Neural cell (in vitro differentiated cells): Measurements from ENCODE around the gene RFNG.

ENCODE experiments used
- CTCF ChIP-seq: fragments of 450-650 bp; IDR thresholded peaks from 2 replicates; pipeline ENCODE4 v1.5.1; 2014; ENCODE audit warnings: antibody characterized with exemption, mild to moderate bottlenecking, moderate library complexity; ENCODE audit not compliant: poor library complexity, severe bottlenecking
- EP300 ChIP-seq: fragments of 450-650 bp; conservative IDR thresholded peaks from 2 replicates; pipeline ENCODE4 v1.6.1; 2014; ENCODE audit warnings: antibody characterized with exemption, mild to moderate bottlenecking, moderate library complexity; ENCODE audit not compliant: poor library complexity, severe bottlenecking
- POLR2AphosphoS5 ChIP-seq: IDR thresholded peaks from 2 replicates; pipeline ENCODE4 v1.6.1; 2012
- TAF1 ChIP-seq: IDR thresholded peaks from 2 replicates; pipeline ENCODE4 v1.6.1; 2012; ENCODE audit warnings: low read depth
- TF ChIP-seq, protein P1 (sequence below): IDR thresholded peaks from 2 replicates; pipeline ENCODE4 v1.6.1; 2012; ENCODE audit warnings: borderline replicate concordance

- TF ChIP-seq CTCF (no peak), POLR2AphosphoS5 (no peak), TAF1 (no peak), EP300 (no peak)
- TF ChIP-seq, protein P1, sequence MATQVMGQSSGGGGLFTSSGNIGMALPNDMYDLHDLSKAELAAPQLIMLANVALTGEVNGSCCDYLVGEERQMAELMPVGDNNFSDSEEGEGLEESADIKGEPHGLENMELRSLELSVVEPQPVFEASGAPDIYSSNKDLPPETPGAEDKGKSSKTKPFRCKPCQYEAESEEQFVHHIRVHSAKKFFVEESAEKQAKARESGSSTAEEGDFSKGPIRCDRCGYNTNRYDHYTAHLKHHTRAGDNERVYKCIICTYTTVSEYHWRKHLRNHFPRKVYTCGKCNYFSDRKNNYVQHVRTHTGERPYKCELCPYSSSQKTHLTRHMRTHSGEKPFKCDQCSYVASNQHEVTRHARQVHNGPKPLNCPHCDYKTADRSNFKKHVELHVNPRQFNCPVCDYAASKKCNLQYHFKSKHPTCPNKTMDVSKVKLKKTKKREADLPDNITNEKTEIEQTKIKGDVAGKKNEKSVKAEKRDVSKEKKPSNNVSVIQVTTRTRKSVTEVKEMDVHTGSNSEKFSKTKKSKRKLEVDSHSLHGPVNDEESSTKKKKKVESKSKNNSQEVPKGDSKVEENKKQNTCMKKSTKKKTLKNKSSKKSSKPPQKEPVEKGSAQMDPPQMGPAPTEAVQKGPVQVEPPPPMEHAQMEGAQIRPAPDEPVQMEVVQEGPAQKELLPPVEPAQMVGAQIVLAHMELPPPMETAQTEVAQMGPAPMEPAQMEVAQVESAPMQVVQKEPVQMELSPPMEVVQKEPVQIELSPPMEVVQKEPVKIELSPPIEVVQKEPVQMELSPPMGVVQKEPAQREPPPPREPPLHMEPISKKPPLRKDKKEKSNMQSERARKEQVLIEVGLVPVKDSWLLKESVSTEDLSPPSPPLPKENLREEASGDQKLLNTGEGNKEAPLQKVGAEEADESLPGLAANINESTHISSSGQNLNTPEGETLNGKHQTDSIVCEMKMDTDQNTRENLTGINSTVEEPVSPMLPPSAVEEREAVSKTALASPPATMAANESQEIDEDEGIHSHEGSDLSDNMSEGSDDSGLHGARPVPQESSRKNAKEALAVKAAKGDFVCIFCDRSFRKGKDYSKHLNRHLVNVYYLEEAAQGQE: no peak
Measured at GRCh38 chr17:82004517-82005455, 46.8 kb downstream of the RFNG start.
